Measurements from ENCODE around the gene RSPH10B. TPM values are rescaled to one million over a fixed set of nuclear protein-coding genes. Genes with fewer than 3 reads are reported as not detected.
"Not testable (repeated sequence)": the region's sequence is repeated elsewhere in the genome, so short reads cannot be mapped to it uniquely, and the experiment has no call there.

The RSPH10B gene
- total RNA-seq, 1 experiment from 2014 or later, result not detected

- CTCF ChIA-PET; H3K9ac ChIP-seq (ENCODE audit: low read length); H3K4me2 ChIP-seq (ENCODE audit: low read length); H3K4me1 ChIP-seq (ENCODE audit: control insufficient read depth in 1 of 2, insufficient read depth in 2 of 2, low read length in 2 of 2); H2AFZ ChIP-seq (ENCODE audit: low read depth, low read length, poor library complexity, severe bottlenecking); BruUV-seq (replicated peaks); RAD21 ChIA-PET (ENCODE audit: low non-redundant PET in 1 of 2, low total read pairs in 2 of 2, uncharacterized antibody in 2 of 2, unreplicated experiment in 2 of 2); H3K36me3 ChIP-seq (ENCODE audit: control insufficient read depth in 1 of 2, insufficient read depth in 2 of 2, low read length in 2 of 2); H4K20me1 ChIP-seq (ENCODE audit: insufficient read depth); ATAC-seq; H3K79me2 ChIP-seq (ENCODE audit: insufficient read depth, low read length); H3K4me3 ChIP-seq (replicated peaks in 1 of 2; ENCODE audit: low read depth in 1 of 2, low read length in 2 of 2); H3K27me3 ChIP-seq (ENCODE audit: insufficient read depth, low read length); H3K27ac ChIP-seq (ENCODE audit: low read depth, low read length); intact Hi-C loops (cut with micrococcal nuclease); POLR2A ChIA-PET; H3K9me2 ChIP-seq (ENCODE audit: insufficient read depth); DNase-seq (ENCODE audit: low read depth, low spot score); H3K9me3 ChIP-seq (ENCODE audit: control insufficient read depth in 1 of 2, insufficient read depth in 1 of 2, low read depth in 1 of 2, low read length in 2 of 2): not testable (repeated sequence)
These were observed 44.1 kb downstream of the RSPH10B start for GRCh38 chr7:5926263-5926870.

DNA sequence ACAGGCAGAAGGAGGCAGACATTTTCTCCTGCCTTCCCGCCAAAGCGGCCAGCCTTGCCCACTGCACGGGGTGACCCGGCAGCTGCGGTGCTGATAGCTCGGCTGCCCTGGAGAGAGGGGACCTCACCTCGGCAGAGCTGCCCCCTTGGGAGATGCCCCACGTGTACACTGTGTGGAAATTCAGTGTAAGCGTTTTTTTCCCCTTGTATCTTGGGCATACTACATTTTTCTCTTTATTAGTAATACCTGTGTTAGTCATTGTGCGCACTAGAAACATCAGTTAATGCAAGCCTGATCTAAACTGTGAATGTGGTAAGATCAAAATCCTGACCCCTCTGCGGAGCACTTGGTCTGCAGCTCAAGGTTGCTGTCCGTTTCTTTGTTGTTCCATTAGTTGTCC, 45.9 kb downstream of the RSPH10B start:
- CTCF ChIA-PET; H4K20me1 ChIP-seq (ENCODE audit: insufficient read depth); DNase-seq (ENCODE audit: low read depth, low spot score); H3K9me2 ChIP-seq (ENCODE audit: insufficient read depth); RAD21 ChIA-PET (ENCODE audit: low non-redundant PET in 1 of 2, low total read pairs in 2 of 2, uncharacterized antibody in 2 of 2, unreplicated experiment in 2 of 2); H3K9ac ChIP-seq (ENCODE audit: low read length); BruUV-seq (replicated peaks); H2AFZ ChIP-seq (ENCODE audit: low read depth, low read length, poor library complexity, severe bottlenecking); H3K36me3 ChIP-seq (ENCODE audit: control insufficient read depth in 1 of 2, insufficient read depth in 2 of 2, low read length in 2 of 2); H3K27ac ChIP-seq (ENCODE audit: low read depth, low read length); POLR2A ChIA-PET; H3K4me1 ChIP-seq (ENCODE audit: control insufficient read depth in 1 of 2, insufficient read depth in 2 of 2, low read length in 2 of 2); H3K4me2 ChIP-seq (ENCODE audit: low read length); H3K9me3 ChIP-seq (ENCODE audit: control insufficient read depth in 1 of 2, insufficient read depth in 1 of 2, low read depth in 1 of 2, low read length in 2 of 2); H3K79me2 ChIP-seq (ENCODE audit: insufficient read depth, low read length); ATAC-seq; intact Hi-C loops (cut with micrococcal nuclease); H3K4me3 ChIP-seq (replicated peaks in 1 of 2; ENCODE audit: low read depth in 1 of 2, low read length in 2 of 2); H3K27me3 ChIP-seq (ENCODE audit: insufficient read depth, low read length): not testable (repeated sequence)

- H3K9me2 ChIP-seq (ENCODE audit: insufficient read depth); H4K20me1 ChIP-seq (ENCODE audit: insufficient read depth); POLR2A ChIA-PET; H2AFZ ChIP-seq (ENCODE audit: low read depth, low read length, poor library complexity, severe bottlenecking); H3K36me3 ChIP-seq (ENCODE audit: control insufficient read depth in 1 of 2, insufficient read depth in 2 of 2, low read length in 2 of 2); H3K9me3 ChIP-seq (ENCODE audit: control insufficient read depth in 1 of 2, insufficient read depth in 1 of 2, low read depth in 1 of 2, low read length in 2 of 2); H3K9ac ChIP-seq (ENCODE audit: low read length); H3K27ac ChIP-seq (ENCODE audit: low read depth, low read length); H3K27me3 ChIP-seq (ENCODE audit: insufficient read depth, low read length); H3K4me1 ChIP-seq (ENCODE audit: control insufficient read depth in 1 of 2, insufficient read depth in 2 of 2, low read length in 2 of 2); RAD21 ChIA-PET (ENCODE audit: low non-redundant PET in 1 of 2, low total read pairs in 2 of 2, uncharacterized antibody in 2 of 2, unreplicated experiment in 2 of 2); CTCF ChIA-PET; H3K4me3 ChIP-seq (replicated peaks in 1 of 2; ENCODE audit: low read depth in 1 of 2, low read length in 2 of 2); BruUV-seq (replicated peaks); DNase-seq (ENCODE audit: low read depth, low spot score); H3K79me2 ChIP-seq (ENCODE audit: insufficient read depth, low read length); H3K4me2 ChIP-seq (ENCODE audit: low read length); ATAC-seq; intact Hi-C loops (cut with micrococcal nuclease): not testable (repeated sequence)
These were observed 46.3 kb downstream of the RSPH10B start for GRCh38 chr7:5924180-5924579.

GRCh38 chr7:5916529-5916928, 54.0 kb downstream of the RSPH10B start:
- H3K4me2 ChIP-seq (ENCODE audit: low read length); H3K9me2 ChIP-seq (ENCODE audit: insufficient read depth); H3K27me3 ChIP-seq (ENCODE audit: insufficient read depth, low read length); H2AFZ ChIP-seq (ENCODE audit: low read depth, low read length, poor library complexity, severe bottlenecking); DNase-seq (ENCODE audit: low read depth, low spot score); H3K9ac ChIP-seq (ENCODE audit: low read length); H3K9me3 ChIP-seq (ENCODE audit: control insufficient read depth in 1 of 2, insufficient read depth in 1 of 2, low read depth in 1 of 2, low read length in 2 of 2); POLR2A ChIA-PET; H3K4me3 ChIP-seq (replicated peaks in 1 of 2; ENCODE audit: low read depth in 1 of 2, low read length in 2 of 2); H3K4me1 ChIP-seq (ENCODE audit: control insufficient read depth in 1 of 2, insufficient read depth in 2 of 2, low read length in 2 of 2); CTCF ChIA-PET; intact Hi-C loops (cut with micrococcal nuclease); H3K79me2 ChIP-seq (ENCODE audit: insufficient read depth, low read length); H4K20me1 ChIP-seq (ENCODE audit: insufficient read depth); H3K27ac ChIP-seq (ENCODE audit: low read depth, low read length); RAD21 ChIA-PET (ENCODE audit: low non-redundant PET in 1 of 2, low total read pairs in 2 of 2, uncharacterized antibody in 2 of 2, unreplicated experiment in 2 of 2); H3K36me3 ChIP-seq (ENCODE audit: control insufficient read depth in 1 of 2, insufficient read depth in 2 of 2, low read length in 2 of 2): not testable (repeated sequence)
- TSS peak; percentile 26 for BruUV-seq (replicated peaks)
- ATAC-seq, result peak; percentile 63; the same call in 1 of the 2 replicates

DNA sequence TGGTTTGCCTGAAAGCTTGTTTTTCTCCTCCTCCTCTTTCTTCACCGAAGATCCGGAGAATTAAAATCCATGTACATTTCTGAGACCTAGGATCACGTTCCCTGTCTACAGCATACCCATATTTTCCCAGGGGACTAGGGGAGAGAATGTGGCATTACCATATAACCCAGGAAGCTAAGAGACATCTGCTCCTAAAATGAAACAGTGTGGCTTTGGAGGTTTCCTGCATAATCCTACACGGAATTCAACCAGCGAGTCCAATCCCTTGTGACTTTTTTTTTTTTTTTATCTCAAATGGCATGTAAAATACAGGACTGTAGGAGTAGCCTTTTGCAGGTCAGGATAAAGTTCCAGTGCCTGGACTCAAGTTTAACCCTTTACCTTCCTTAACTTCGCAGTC, 61.7 kb downstream of the RSPH10B start:
- H3K4me3 ChIP-seq (replicated peaks in 1 of 2; ENCODE audit: low read depth in 1 of 2, low read length in 2 of 2); H3K36me3 ChIP-seq (ENCODE audit: control insufficient read depth in 1 of 2, insufficient read depth in 2 of 2, low read length in 2 of 2); DNase-seq (ENCODE audit: low read depth, low spot score); intact Hi-C loops (cut with micrococcal nuclease); POLR2A ChIA-PET; H2AFZ ChIP-seq (ENCODE audit: low read depth, low read length, poor library complexity, severe bottlenecking); CTCF ChIA-PET; H3K4me1 ChIP-seq (ENCODE audit: control insufficient read depth in 1 of 2, insufficient read depth in 2 of 2, low read length in 2 of 2); RAD21 ChIA-PET (ENCODE audit: low non-redundant PET in 1 of 2, low total read pairs in 2 of 2, uncharacterized antibody in 2 of 2, unreplicated experiment in 2 of 2); H3K9me3 ChIP-seq (ENCODE audit: control insufficient read depth in 1 of 2, insufficient read depth in 1 of 2, low read depth in 1 of 2, low read length in 2 of 2); H3K9me2 ChIP-seq (ENCODE audit: insufficient read depth); H4K20me1 ChIP-seq (ENCODE audit: insufficient read depth); H3K4me2 ChIP-seq (ENCODE audit: low read length); H3K27me3 ChIP-seq (ENCODE audit: insufficient read depth, low read length); H3K9ac ChIP-seq (ENCODE audit: low read length); H3K79me2 ChIP-seq (ENCODE audit: insufficient read depth, low read length); ATAC-seq; H3K27ac ChIP-seq (ENCODE audit: low read depth, low read length); BruUV-seq (replicated peaks): not testable (repeated sequence)
